ENCODE results near the gene TSPAN14.

DNA sequence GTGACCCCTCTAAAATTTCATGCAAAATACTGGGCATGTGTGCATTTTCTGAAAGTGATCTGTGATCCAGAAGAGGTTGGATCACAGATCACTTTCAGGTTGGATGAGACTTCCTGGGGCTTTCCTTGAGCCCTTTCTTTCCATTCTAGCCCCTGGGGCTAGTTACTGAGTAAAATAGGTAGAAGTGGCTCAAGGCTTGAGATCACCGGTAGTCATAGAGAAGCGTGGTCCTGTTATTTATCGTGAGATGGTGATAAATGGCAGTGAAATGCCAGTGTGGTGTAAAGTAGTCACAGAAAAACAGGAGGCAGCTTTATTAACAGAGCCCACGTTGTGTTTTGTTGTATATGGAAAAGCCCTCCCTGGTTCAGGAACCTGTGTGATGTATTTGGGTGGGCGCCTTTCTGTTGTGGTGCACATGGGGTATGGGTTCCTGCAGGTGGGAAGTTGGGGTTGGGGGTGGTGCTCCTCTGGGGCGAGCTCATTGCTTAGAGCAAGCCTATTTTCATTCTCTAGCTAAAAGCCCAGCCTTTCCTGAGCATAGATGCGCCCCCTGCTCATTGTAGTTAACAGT, 49.6 kb downstream of the TSPAN14 start:
- TF ChIP-seq, protein P1, sequence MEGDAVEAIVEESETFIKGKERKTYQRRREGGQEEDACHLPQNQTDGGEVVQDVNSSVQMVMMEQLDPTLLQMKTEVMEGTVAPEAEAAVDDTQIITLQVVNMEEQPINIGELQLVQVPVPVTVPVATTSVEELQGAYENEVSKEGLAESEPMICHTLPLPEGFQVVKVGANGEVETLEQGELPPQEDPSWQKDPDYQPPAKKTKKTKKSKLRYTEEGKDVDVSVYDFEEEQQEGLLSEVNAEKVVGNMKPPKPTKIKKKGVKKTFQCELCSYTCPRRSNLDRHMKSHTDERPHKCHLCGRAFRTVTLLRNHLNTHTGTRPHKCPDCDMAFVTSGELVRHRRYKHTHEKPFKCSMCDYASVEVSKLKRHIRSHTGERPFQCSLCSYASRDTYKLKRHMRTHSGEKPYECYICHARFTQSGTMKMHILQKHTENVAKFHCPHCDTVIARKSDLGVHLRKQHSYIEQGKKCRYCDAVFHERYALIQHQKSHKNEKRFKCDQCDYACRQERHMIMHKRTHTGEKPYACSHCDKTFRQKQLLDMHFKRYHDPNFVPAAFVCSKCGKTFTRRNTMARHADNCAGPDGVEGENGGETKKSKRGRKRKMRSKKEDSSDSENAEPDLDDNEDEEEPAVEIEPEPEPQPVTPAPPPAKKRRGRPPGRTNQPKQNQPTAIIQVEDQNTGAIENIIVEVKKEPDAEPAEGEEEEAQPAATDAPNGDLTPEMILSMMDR (IDR thresholded peaks at IDR 0.05), result no peak
- TF ChIP-seq POLR2A (IDR thresholded peaks at IDR 0.05), result no peak

Data from adrenal gland (tissue), 5 donors.